HG02973 (cell line): ENCODE results near the gene EYA3.

Experiments used
- ATAC-seq: cut with Tn5 transposase; IDR thresholded peaks from one replicate; pipeline ENCODE4 v1.9.1; 2021; ENCODE audit warnings: moderate library complexity; ENCODE audit not compliant: unreplicated experiment

EYA3 gene

DNA sequence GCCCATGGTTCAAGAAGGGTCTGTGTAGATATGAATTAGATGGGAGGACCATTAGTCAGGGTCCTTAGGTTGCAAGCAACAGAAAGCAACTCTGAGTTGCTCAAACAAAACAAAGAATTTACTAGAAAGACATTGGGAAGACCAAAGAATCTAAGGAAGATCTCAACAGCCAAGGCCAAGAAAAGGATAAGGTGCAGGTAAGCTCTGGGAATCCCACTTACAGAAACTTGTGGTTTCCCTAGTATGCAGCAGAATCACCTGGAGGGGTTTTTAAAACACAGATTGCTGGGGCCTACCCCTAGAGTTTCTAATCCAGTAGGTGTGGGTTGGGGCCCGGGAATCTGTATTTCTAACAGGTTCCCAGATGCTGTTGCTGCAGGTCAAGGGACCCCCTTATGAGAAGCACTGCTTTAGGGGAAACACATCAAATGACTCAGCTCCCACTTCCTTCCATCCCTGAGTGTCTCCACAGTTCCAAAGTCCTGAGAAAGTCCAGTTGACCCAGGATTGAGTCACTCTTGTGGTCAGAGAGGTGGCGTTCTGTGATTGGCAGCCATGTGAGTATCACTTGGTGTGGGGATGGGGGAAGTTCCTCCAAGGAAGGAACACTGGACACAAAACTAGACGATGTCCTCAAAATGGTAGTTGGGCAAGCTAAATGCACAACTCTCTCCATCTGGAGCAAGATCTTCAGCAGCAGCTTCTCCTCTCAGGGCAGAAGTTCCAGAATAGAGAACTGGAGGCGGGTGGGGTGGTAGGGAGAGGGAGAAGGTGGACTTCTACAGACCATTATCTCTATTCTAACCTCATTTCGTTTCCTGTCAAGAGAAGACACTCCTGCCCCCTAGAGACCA, 24.2 kb upstream of the EYA3 start:
- no peak for ATAC-seq

DNA sequence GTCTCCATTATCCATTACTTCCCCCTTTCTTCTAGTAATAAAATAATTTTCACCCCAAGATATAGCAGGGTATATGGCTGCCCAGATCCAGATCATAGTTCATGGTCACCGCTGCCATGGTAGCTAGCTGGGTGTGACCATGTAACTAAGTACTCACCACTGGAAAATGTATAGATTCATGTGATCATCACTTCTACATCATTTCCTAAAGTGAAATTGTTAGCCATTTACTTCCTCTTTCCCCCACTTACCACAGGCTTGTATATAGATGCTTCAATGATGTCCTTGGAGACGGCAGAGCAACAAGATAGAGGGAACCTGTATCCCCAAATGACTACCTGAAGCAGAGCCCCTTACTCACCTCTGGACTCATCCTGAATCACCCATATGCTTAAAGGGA, 22.7 kb upstream of the EYA3 start:
- peak; percentile 57 for ATAC-seq

DNA sequence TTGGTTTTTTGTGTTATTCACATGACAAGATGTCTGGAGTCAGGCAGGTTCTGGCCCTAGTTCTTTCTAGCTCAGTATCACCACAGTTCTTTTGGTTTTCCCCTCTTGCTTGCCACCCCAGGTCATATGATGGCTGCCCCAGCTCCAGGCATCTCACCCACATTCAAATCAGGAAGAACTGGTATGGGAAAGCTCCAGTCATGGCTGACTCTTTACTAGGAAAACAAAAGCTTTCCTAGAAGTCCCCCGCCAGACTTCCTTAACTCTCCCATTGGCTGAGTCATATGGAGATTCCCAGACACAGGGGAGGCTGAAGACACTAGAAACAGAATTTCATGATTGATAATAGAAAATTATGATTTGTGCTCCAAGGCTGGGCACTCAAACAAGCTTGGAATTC, 22.1 kb upstream of the EYA3 start:
- no peak for ATAC-seq

DNA sequence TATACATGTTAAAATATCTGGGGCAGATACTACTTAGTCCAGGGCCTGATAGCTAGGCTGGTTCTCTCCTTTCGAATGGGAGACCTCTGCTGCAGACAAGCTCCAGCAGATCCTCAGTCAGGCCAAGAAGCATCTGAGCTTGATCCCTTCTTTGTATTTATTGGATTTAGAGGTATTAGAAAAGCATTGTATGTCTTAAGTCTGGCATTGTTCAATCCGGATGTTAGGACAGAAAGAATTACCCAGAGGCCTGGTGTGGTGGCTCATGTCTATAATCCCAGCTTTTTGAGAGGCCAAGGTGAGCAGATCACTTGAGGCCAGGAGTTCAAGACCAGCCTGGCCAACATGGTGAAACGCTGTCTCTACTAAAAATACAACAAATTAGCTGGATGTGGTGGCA, 21.2 kb upstream of the EYA3 start:
- no peak for ATAC-seq

DNA sequence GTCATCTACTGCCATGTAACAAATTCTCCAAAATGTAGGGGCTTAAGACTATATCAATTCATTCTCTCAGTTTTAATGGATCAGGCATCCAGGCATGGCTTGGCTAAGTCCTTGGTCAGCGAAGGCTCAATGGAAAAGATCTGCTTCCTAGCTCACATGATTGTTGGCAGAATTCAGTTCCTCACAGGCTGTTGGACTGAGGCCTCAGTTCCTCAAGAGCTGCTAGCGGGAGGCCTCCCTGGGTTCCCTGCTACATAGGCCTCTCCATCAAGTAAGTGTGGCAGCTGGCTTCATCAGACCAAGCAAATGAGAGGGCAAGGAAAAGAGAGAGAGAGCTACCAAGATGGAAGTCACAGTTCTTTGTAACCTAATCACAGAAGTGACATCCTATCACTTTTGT, 19.6 kb upstream of the EYA3 start:
- ATAC-seq, result no peak

DNA sequence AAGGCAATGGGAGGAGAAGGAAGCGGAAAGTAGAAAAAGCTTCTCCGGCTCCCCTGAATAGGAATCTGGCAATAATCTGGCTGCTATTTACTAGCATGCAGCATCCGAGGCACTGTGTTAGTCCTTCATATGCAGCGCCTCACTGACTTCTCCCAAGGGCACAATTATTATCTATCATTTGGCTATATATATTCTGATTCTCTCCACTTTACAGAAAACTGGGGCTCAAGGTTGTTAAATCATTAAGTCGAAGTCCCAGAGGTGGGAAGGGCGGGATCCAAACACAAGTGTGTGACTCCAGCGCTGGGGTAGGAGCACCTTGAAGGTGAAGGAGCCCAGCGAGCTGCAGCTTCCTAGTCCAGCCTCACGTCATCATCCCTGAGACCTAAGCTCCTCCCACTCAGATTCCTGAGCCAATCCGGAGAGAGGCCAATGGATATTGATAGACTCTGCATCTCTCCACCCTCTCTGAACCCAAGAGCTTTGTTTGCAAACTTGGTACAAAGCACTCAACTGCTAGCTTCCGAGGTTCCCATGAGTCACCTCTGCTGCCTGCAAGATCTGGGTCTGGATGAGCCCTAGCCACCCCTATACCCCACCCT, 16.6 kb upstream of the EYA3 start:
- no peak for ATAC-seq

DNA sequence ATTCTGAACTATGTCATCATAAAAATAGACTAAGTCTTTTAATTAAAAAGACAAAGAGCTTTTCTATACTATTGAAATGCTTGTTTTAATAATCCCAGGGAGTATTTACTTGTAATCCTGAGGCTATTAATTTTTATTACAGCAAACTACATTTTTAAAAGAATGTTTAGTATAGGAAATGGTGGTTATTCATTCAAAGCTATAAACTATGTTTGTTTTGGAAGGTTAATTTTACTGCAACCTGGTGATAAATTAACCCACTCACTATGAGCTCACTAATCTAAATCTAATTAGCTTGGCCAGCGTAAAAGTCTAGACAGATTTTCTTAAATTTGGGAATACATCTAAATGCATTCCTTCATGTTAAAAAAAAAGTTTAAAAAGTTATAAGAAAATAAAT, 13.8 kb upstream of the EYA3 start:
- ATAC-seq, result no peak

DNA sequence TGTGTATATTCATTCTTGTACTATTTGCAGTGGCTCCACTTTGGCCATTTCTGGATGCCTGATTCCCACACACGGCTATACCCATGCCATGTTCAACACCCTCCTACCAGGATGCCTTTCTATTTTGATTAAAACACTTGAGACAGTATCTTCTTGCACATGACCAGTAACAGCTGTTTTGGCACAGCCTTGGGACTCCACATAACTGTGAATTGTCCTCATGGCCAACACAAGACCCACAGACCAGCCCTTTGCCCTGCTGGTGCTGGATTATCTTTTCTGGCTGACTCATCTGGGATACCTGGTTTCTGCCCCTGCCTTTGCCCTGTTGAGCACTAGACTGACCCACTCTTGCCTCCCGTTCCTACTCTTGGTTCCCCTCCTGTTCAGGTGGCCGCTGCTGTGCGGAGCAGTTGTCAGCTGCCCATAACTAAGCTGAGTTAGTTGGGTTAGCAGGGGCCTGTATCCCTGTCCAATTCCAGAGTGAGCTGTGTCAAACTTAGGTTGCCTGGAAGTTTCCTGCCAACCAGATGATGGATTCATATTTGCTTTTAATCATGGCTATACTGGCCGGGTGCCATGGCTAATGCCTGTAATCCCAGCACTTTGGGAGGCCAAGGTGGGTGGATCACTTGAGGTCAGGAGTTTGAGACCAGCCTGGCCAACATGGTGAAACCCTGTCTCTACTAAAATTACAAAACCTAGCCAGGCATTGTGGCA, 10.8 kb upstream of the EYA3 start:
- ATAC-seq, result no peak

DNA sequence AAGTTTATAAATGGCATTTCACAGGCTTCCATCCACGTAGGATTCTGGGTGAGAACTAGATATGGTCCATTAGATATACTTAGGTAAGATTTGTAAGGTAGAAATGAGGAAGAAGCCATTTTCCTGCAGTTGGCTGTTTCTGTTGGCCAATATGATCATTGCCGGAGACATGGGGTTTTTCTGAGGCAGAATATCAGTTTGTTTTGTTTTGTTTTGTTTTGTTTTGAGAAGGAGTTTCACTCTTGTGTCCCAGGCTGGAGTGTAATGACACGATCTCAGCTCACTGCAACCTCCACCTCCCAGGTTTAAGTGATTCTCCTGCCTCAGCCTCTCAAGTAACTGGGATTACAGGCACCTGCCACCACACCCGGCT, 8.7 kb upstream of the EYA3 start:
- no peak for ATAC-seq

DNA sequence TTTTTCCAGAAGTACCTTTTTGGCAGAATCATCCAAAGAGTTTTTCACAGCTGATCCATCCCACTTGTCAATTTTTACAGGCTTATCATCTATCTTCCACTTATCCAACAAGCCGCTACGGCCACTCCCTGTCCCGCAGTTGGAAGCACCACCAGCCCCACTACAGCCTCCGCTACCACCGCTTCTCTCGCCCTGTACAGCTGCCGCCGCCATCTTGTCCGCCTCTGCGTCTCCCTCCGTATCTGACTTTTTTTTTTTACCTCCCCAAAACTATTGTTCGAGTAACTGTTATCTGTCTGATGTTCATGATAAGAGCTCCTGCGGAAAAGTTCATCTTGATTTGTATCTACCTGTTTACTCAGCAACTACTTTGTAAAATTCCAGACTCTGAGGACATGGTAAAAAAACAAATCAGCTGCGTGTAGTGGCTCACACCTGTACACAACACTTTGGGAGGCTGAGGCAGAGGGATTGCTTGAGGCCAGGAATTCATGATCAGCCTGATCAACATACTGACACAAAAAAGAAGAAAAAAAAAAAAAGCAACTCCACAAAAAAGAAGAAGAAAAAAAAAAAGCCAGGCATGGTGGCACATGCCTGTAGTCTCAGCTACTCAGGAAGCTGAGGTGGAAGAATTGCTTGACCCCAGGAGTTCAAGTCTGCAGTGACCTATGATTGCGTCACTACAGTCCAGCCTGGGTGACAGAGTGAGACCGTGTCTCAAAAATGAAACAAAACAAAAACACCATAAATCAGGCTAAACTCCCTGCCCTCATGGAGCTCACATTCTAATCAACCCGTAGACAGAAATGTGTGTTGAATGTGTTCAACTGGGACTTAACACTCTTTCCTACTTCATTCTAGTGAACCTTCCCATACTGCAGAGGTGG, 8.0 kb upstream of the EYA3 start:
- ATAC-seq, result no peak

DNA sequence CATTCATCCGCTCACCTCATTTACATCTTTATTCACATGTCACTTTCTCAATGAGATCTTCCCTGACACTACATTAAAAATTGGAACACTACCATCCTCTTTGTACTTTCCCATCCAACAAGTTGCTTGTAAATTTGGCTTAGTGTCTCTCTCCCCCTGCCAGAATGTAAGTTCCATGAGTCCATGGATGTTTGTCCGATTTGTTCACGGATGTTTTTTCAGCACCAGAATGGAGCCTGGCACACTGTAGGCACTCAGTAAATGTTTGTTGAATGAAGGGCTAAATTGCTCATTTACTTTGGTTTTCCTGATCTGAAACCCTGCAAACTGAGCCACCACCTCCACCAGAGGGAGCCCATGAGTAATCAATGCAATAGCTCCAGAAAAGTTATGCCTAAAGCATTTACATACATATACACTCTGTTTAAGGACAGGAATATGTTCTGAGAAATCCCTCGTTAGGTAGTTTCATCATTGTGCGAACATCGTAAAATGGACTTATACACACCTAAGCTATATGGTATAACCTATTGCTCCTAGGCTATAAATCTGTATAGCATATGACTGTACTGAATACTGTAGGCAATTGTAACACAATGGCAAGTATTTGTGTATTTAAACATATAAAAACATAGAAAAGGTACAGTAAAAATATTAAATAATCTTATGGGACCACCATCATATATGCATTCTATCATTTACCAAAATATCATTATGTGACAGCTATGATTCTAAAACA, 2.8 kb upstream of the EYA3 start:
- ATAC-seq, result no peak

DNA sequence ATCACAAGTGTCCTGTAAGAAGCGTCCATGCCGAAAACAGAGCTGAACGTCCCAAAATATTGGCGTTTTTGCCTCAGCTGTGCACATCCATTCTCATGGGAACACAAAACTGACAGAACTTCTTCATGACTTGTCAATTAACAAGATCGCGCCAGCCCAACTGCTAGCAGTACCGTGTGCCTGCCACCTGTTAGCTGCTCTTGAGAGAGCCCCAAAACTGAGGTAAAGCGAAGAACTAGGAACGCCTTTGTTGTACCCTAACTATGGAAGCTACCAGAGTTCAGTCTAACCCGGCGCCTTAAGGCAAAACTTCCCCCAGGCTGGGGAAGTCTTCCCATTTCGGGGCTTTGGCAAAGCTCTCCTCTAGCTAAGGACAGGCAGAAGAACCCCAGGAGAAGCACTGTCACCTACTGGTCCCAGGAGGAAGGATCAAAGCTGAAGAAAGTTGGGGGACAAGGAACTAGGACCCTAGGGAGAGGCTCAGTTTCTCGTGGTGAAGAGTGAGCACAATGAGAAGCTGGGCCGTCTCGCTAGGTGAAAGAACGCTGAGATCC, 719 bp downstream of the EYA3 start:
- peak; percentile 4 for ATAC-seq

DNA sequence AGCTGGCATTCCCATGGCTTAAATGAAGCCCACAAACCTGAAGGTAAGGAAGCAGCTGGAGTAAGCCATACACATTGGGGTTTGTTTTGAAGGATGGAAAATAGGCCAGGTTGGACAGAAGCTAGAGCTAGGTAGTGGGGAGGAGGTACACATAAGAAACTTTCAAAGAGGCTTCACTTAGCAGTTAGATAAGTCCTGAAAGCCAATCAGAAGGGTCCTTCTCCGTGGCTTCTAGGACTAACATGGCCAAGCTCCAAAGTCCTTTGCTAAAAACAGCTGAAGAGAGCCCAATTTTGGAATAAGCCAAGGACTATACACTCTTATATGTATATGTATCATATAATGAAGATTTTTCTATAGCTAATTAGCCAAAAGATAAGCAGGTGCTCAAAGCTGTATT, 1.8 kb downstream of the EYA3 start:
- ATAC-seq, result no peak

DNA sequence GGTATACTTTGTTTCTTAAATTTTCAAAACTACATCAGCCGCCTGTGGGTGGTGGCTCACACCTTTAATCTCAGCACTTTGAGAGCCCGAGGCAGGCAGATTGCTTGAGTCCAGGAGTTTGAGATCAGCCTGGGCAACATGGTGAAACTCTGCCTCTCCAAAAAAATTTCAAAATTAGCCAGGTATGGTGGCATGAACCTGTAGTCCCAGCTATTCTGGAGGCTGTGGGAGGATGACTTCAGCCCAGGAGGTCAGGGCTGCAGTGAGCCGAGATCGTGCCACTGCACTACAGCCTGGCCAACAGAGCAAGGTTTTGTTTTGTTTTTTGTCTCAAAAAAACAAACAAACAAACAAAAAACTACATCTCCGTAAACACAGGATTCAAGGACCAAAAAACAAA, 3.3 kb downstream of the EYA3 start:
- no peak for ATAC-seq

DNA sequence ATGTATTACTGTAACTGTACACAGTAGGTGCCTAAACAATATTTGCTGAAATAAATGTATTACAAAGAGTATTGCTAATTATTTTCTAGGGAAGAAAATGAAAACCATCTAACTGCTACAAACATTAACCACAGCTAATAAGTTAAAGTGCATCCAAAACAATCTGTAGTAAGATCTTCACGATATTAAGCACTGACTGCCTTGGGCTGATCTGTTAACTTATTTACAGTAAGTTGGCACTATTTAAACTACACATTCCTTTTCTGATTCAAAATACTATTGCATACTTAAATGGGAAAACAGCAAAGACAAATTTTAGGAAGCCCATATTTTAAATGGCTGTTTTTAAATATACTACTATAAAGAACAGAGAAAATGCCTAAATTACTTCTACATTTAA, 4.5 kb downstream of the EYA3 start:
- ATAC-seq, result no peak

DNA sequence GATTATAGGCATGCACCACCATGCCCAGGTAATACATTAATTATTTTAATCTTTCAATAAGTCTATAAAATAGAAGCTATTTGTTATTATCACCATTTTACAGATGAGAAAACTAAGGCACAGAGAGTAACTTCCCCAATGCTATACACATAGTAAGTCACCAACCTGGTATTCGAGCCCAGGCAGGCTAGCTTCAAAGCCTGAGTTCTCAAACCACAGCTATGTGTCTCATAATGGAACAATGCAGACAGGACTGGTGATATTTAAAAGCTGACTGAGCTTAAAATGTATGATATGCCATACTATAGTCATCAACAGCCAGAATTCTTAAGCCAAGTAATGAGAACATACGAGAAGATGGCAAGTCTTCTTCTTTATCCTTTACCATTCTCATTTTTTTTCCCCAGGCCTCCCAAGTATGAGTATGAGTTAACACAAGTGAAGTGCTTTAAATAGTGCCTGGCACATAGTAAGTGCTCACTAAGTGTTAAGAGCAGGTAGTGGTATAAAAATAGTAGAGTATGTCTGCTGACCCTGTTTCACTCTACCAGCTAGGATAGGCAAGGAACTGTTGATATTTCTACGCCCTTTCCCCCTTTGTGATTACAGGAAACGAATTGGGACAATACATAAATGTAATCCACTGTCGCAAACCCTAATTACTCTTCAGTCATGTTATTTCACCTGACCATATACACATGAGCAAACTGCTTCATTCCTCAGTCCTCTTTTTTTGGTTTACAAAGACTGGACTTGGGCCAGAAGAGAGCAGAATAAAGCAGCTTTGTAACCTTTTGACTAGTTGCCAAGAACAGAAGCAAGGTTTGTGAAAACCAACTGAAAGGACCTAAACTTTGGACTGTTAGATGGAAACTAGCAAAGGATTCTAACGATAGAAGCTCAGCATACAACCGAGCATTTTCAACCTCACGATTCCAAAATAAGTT, 9.5 kb downstream of the EYA3 start:
- ATAC-seq, result no peak

DNA sequence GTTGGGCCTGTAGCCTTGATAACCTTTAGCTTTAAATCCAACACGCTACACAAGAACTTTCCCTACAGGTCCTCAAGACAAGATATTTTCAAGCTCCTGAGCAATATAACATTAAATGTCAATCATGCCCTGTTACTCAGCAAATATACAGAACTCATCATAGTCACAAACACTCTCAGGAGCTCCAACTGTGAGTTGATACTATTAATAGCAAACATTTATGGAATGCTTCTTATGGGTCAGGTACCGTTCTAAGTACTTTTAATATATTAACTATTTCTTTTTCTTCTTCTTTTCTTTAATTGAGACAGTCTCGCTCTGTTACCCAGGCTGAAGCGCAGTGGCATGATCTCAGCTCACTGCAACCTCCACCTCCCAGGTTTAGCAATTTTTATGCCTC, 10.1 kb downstream of the EYA3 start:
- no peak for ATAC-seq

DNA sequence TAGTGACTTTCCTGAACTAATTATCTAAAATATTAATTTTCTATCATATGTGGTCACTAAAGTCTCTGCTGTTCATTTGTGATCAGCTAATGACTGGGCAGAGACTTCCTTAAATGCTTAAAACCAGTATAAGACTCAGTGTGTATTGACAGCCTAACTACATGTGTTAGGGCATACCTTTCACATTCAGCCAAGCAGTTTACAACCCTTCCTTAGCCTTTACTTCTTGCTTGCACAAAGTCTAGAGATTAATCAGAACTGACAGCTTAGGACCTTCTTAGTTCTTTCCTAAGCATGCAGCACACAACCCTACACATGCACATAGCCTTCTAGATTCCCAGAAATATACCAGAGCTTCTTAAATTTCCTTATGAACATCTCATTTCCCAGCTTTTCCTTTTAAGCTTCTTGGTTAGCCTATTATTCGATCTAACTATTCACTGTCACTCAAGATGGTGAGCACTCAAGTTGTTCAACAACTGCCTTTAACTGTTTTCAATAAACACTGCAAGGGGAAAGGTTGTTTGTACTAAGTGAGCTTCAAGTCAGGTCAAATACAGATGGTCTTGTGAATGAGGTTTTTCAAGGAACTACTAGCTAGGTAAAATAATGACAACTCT, 13.4 kb downstream of the EYA3 start:
- ATAC-seq, result no peak

DNA sequence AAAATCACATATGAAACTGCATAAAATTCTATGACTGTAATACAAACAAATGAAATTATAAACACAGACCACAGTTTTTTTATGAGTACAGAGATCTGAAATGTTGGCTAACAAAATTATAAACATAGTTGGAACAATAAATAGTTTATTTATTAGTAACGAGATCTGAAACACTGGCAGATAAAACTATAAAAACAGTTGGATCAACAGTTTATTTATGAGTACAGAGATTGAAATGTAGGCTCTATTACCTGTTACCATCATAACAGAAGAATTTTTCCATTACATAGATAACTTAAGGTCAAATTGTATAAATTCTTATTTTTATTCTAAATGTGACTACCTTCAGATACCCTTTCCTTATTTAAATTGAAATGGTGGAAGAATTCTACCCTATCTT, 14.5 kb downstream of the EYA3 start:
- ATAC-seq, result no peak
